Measurements from ENCODE around the gene CNTNAP2. TPM values are rescaled to one million over a fixed set of nuclear protein-coding genes. Genes with fewer than 3 reads are reported as not detected.
"Not testable (repeated sequence)": the region's sequence is repeated elsewhere in the genome, so short reads cannot be mapped to it uniquely, and the experiment has no call there.

CNTNAP2 gene
- total and polyA plus RNA-seq, 3 experiments from 2014 or later: not detected

- Histone ChIP-seq H3K36me3 (ENCODE audit: insufficient read depth, low read length) (no peaks in the 10 kb centered on the region), H3K4me3 (ENCODE audit: low read length) (no peak overlapping the region), H3K27me3 (ENCODE audit: insufficient read depth, low read length, poor library complexity, severe bottlenecking) (no peaks in the 10 kb centered on the region), H3K4me1 (ENCODE audit: insufficient read depth, low read length) (no peaks in the 10 kb centered on the region), H3K27ac (ENCODE audit: low read depth, low read length) (no peak overlapping the region), H3K9me3 (ENCODE audit: low read length) (no peaks in the 10 kb centered on the region)
- no peak overlapping the region for H3K27ac Mint-ChIP-seq
- ChIA-PET POLR2A (no interaction called here), CTCF (no interaction called here)
- peaks cover 4 to 11% of the 10 kb centered on the region in 2 donors for H3K27me3 Mint-ChIP-seq
- no peak overlapping the region for H3K4me3 Mint-ChIP-seq
- H3K9me3 Mint-ChIP-seq: peaks cover 0 to 2% (median 0%) of the 10 kb centered on the region in 5 donors
- no peaks in the 10 kb centered on the region for H3K4me1 Mint-ChIP-seq
- no peak for DNase-seq
- no peaks in the 10 kb centered on the region for H3K36me3 Mint-ChIP-seq
Observed at GRCh38 chr7:148464947-148465346, 2348.3 kb downstream of the CNTNAP2 start.

GRCh38 chr7:148465441-148465840, 2348.8 kb downstream of the CNTNAP2 start:
- H3K9me3 Mint-ChIP-seq; H3K9me3 ChIP-seq (ENCODE audit: low read length); H3K27ac Mint-ChIP-seq; DNase-seq; H3K4me1 ChIP-seq (ENCODE audit: insufficient read depth, low read length); H3K36me3 Mint-ChIP-seq; H3K36me3 ChIP-seq (ENCODE audit: insufficient read depth, low read length); H3K4me3 ChIP-seq (ENCODE audit: low read length); H3K4me1 Mint-ChIP-seq; H3K27ac ChIP-seq (ENCODE audit: low read depth, low read length); H3K4me3 Mint-ChIP-seq; H3K27me3 ChIP-seq (ENCODE audit: insufficient read depth, low read length, poor library complexity, severe bottlenecking); CTCF ChIA-PET; POLR2A ChIA-PET; H3K27me3 Mint-ChIP-seq: not testable (repeated sequence)

GRCh38 chr7:148466120-148466519, 2349.5 kb downstream of the CNTNAP2 start:
- POLR2A ChIA-PET: no interaction called here
- Mint-ChIP-seq H3K27me3 (peaks cover 8 to 10% of the 10 kb centered on the region in 2 donors), H3K27ac (no peak overlapping the region), H3K9me3 (peaks cover 0 to 2% (median 0%) of the 10 kb centered on the region in 5 donors), H3K4me1 (no peaks in the 10 kb centered on the region), H3K4me3 (no peak overlapping the region), H3K36me3 (no peaks in the 10 kb centered on the region)
- Histone ChIP-seq H3K27ac (ENCODE audit: low read depth, low read length) (no peak overlapping the region), H3K36me3 (ENCODE audit: insufficient read depth, low read length) (no peaks in the 10 kb centered on the region), H3K9me3 (ENCODE audit: low read length) (no peaks in the 10 kb centered on the region), H3K4me1 (ENCODE audit: insufficient read depth, low read length) (no peaks in the 10 kb centered on the region), H3K4me3 (ENCODE audit: low read length) (no peak overlapping the region), H3K27me3 (ENCODE audit: insufficient read depth, low read length, poor library complexity, severe bottlenecking) (no peaks in the 10 kb centered on the region)
- CTCF ChIA-PET: no interaction called here
- no peak for DNase-seq

- Histone ChIP-seq H3K27me3 (ENCODE audit: insufficient read depth, low read length, poor library complexity, severe bottlenecking) (no peaks in the 10 kb centered on the region), H3K4me3 (ENCODE audit: low read length) (no peak overlapping the region), H3K27ac (ENCODE audit: low read depth, low read length) (no peak overlapping the region), H3K4me1 (ENCODE audit: insufficient read depth, low read length) (no peaks in the 10 kb centered on the region), H3K36me3 (ENCODE audit: insufficient read depth, low read length) (no peaks in the 10 kb centered on the region), H3K9me3 (ENCODE audit: low read length) (no peaks in the 10 kb centered on the region)
- Mint-ChIP-seq H3K27ac (peak overlapping the region in 1 of 8 donors; percentile 61), H3K27me3 (peaks cover 11 to 24% of the 10 kb centered on the region in 2 donors), H3K4me3 (no peak overlapping the region), H3K36me3 (no peaks in the 10 kb centered on the region), H3K4me1 (no peaks in the 10 kb centered on the region), H3K9me3 (no peaks in the 10 kb centered on the region)
- no peak for DNase-seq
- ChIA-PET CTCF (no interaction called here), POLR2A (no interaction called here)
Observed at GRCh38 chr7:148468700-148469098, 2352.1 kb downstream of the CNTNAP2 start.

All from CD8-positive, alpha-beta memory T cell (primary cell).